GM19452 (cell line): ENCODE results near the gene PAQR5.
"Not testable (repeated sequence)": the region's sequence is repeated elsewhere in the genome, so short reads cannot be mapped to it uniquely, and the experiment has no call there.

Source experiments
- ATAC-seq: cut with Tn5 transposase; IDR thresholded peaks from one replicate; pipeline ENCODE4 v1.9.1; 2021; ENCODE audit not compliant: unreplicated experiment

PAQR5 gene

DNA sequence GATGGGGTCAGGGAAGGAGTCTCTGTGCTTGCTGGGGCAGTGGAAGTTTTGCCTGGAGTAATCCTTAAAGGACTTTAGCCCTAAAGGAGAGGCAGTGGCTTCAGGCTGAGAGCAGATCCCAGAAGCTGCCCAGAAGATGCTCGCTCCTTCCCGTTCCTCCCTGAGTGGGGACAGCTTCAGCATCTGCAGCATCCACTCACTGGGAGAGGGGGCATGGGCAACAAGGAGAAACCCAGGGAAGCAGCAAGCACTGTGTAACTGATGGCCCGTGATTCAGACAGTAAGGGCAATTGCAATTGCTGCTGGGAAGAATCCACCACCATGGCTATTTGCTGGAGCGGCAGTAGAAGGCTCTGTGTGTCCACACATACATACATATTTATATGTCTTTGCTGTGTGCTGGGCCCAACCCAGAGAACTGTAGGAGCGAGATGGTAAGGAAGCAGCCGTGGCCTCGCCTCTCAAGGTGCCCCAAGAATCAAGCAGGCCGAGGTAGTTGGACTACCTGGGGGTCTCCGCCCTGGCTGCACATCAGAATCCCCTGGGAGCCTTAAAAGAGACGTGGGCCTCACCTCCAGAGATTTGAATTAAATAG is 5.8 kb upstream of the PAQR5 start:
- ATAC-seq, result no peak

GRCh38 chr15:69293741-69294615 is 4.7 kb upstream of the PAQR5 start:
- no peak for ATAC-seq

GRCh38 chr15:69296606-69297005 is 2.1 kb upstream of the PAQR5 start:
- ATAC-seq, result no peak

DNA sequence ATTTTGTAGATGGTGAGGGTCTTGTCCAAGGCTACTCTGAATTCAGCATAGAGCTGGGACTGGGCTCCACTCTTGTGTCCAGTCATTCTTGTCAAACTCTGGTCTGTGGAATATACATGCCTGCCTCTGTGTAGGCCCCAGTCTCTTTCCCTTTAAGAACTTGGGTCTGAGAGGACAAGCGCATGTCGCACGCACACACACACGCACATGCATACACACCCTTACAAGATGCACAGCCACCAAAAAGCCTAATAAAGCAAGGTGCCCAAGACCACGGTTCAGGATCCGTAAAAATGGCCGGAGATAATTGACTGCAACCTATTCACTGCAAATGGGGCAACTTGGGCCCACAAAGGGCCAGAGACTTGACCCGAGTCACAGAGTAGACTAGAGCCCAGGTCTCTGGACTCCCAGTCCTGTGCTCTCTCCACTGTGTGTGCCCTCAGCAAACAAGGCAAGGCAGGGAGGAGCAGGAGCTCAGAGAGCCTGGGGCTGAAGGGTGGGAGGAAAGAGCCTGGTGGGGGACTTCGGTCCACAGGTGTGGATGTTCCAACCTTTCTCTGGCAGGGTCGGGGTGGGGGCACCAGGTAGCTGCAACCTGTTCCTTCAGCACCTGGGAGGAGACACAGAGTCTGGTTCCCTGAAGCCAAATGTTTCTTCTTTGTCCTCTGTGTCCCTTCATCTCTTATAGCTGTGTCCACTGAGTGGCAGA is 914 bp upstream of the PAQR5 start:
- ATAC-seq, result no peak

DNA sequence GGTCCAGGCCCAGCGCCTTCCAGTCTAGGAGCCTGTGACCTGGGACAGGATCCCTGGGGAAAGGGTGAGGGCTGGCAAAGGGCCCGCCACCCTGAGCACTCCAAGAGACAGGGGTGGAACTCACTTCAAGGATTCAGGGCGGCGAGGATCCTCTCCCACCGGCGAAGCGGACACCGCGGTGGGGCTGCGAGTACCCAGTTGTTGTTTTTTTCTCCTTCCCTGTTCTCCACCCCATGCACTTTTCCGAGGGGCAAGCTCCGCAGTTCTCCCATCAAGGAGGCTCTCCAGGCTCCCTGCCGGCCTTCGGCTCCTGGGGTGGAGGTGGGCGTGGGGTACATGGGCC is 387 bp upstream of the PAQR5 start:
- ATAC-seq, result no peak

DNA sequence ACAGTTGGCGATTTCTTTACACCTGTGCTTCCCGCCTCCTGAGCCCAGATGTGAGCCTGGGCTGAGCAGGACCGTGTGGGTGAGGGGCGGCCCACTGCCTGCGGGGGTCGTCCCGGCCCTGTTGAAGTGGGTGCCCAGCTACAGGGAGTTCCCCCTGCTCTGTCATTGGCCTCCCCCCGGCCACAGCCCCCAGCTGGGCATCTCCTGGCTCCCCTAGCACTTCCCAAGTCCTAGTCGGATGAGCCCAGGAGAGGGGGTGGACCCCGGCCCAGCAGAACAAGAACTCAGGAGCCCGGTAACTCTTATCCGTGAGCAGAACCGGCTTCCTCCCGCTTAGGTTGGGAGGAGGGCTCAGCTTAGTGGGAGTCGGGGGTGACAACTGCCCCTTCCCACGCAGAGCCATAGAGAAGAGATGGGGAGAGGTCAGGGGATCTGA is 757 bp downstream of the PAQR5 start:
- ATAC-seq, result no peak

DNA sequence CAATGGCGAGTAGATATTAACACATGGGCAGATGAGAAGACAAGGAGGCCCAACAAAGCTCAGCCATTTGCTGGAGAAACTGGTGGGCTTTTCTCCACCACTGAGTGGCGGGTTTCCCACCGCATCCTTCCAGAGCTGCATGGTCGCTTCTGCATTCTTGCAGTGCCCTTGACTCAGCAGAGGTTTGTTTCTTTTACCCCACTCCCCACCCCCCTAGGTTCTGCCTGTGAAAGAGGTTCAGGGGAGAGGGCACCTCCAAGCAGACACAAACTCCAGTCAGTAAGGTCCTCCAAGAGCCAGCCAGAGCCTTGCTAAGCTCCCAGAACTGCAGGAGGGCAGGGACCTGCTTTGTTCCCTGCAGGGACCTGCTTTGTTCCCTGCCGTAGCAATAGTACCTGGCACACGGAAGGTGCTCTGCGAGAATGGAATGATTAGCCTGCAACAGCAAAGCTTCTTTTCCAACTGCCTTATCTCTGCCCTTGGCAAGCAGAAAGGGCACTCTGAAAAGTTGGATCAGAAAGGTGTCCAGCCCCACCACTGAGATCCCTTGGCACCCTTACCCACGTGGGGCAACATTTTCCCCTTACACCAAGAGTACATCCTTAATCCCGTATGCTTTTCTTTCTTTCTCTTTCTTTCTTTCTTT is 1.4 kb downstream of the PAQR5 start:
- no peak for ATAC-seq

GRCh38 chr15:69301101-69301500 is 2.4 kb downstream of the PAQR5 start:
- not testable (repeated sequence) for ATAC-seq

- not testable (repeated sequence) for ATAC-seq
Observed at GRCh38 chr15:69302087-69302486, 3.4 kb downstream of the PAQR5 start.

DNA sequence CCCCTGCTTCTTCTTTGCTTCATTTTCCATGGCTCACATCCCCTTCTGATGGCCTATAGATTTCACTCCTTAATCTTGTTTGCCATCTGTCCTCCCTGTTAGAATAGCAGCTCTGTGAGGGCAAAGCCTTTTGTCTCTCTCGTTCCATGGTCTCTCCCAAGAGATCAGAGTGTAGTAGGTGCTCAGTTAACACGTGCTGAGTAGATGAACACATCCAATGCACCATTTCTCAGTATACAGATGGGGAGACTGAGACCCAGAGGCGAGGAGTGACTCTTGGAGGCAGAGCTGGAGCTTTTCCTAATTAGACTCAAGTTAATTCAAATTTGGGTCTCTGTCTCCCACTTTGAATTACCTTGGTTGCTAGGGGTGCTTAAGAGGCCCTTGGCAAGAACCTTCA is 4.2 kb downstream of the PAQR5 start:
- ATAC-seq, result no peak

DNA sequence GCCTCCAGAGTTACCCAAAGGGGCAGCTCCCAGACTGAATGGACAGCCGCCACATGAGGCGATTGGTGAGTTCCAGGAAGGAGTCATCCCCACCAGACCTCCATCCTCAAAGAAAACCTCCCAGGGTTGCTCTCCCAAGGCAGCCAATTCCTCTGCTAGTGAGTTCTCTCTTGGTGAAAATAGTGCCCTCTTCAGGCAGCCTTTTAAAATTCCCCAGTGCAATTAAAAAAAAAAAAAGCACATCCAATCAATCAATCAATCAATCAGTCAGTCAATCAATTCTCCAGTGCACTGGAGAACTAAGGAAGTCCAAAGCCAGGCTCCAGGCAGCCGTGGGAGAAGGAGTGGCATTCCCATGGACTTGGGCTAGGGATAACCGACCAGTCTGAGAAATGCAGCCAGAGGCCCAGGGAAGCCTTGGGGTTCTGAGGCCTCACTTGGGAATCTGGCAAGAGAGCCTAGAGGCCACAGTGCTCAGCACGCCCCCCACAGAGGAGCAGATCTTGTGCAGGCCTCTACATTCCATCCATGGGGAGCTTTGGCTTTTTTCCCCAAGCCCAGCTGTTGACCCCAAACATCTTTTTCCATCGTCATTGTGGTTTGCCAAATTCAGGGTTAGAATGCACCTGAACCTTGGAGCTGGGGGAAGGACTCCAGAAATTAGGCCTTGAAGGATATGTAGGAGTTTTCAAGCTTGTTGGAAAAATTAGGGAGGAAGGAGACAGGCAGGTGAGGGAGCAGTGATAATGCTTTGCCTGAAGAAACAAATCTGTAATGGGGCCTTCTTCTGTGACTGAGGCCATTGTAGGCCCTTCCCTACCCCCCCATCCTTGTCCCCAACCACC is 4.8 kb downstream of the PAQR5 start:
- ATAC-seq, result no peak

DNA sequence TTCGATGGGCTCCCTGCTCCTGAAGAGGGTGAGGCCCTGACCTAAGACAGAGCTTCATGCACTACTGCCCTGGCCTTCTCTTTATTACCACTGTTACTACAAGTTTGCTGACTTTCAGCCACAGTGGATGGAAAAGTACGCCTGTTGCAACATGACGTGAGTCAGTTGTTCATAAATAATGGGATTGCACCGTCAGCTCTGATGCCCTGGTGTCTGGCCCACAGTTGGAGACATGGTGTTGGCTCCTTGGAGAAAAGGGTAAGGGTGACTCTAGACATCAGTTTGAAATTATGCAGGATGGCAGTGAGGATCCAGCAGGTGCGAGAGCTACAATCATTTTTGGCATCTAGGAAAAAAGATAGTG is 5.5 kb downstream of the PAQR5 start:
- no peak for ATAC-seq

- no peak for ATAC-seq
Observed at GRCh38 chr15:69305204-69305931, 6.7 kb downstream of the PAQR5 start.

DNA sequence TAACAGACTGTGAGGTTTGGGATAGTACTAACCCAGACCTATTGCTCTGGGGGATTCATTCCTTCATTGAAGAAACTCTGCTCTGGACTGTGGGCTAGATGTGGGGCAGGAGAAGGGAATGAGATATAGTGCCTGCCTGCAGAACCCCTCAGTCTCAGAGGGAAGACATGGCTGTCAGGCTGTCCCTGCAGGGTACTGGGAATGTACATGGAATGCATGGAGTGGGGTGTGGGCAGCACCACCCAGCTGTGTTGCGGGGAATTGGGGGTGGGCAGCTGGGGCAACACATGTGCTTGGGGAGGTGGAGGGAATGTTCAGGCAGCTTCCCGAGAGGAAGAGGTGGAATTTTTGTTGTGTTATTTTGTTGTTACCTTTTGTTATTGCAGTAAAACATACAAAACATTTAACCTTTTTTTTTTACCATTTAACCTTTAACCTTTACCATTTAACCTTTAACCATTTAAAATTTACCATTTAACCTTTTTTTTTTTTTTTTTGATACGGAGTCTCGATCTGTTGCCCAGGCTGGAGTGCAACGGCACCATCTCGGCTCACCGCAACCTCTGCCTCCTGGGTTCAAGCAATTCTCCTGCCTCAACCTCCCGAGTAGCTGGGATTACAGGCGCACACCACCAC is 7.3 kb downstream of the PAQR5 start:
- ATAC-seq, result no peak

GRCh38 chr15:69307939-69308338 is 9.2 kb downstream of the PAQR5 start:
- no peak for ATAC-seq

DNA sequence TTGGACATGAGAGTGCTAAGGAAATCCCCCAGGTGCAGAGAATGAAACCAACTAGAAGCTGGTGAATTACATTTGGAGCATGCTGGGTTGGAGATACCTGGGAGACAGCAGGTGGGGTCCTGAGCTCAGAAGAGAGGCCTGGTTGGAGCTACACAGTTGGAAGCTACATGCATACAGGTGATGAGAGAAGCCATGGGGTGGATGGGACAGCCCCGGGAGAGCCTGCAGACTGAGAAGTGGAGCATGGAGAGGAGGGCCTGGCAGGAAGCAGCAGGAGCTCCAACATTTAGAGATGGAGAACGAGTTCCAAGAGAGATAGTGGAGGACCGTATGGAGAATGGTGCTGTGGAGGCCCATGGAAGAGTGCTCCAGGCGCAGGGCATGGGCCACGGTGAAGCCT is 10.2 kb downstream of the PAQR5 start:
- ATAC-seq, result no peak

DNA sequence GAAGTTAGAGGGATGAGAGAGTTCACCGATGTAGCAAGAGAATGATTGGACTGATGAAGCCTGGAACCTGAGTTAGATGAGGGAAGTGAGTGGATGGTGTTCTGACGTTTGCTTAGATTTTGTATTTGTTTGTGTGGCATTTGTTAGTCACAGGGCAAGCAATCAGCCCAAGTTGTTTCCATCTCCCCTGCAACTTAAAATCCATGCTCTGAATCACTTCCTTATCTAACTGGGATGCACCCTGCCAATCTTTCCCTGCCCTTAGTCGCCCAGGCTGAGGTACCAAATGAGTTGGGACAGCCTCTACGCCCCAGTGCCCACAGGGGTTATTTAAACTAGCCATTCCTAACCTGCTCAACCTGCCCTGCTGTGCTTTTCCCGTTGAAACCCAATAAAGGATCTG is 12.6 kb downstream of the PAQR5 start:
- no peak for ATAC-seq

GRCh38 chr15:69313432-69314000 is 14.8 kb downstream of the PAQR5 start:
- ATAC-seq, result no peak

DNA sequence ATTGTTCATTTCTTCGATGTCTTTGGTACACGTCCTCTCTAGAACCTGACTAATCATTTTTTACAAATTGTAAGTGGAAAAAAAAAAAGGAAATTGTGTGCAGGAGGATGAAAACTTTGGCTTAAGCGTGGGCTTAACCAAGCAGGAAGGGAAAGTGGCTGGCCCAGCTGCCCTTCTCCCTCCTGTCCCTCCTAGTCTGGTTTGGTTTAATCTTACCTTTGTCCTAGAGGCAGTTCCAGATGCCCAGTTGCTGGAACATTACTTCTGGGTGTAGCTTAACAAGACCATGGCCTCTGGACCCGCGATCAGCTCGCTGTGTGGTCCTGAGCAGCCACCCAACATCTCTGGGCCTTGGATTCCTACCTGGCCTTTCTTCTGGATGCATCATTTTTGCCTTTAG is 15.4 kb downstream of the PAQR5 start:
- no peak for ATAC-seq
